ENCODE measurements around the gene RHBDL2.

GRCh38 chr1:38889589-38889988 lies 52.0 kb downstream of the RHBDL2 start:
- TF ChIP-seq REST (IDR thresholded peaks at IDR 0.05; ENCODE audit: insufficient read depth in 1 of 2, low read depth in 2 of 2, low read length in 2 of 2) (no peak), POLR2AphosphoS5 (IDR thresholded peaks at IDR 0.05; ENCODE audit: low read depth, low read length) (no peak), SIN3A (IDR thresholded peaks at IDR 0.05; ENCODE audit: borderline replicate concordance, insufficient read depth, low read length) (no peak)

All from PFSK-1 (cell line).